ENCODE measurements around the gene IFT22. TPM values are rescaled to one million over a fixed set of nuclear protein-coding genes. Genes with fewer than 3 reads are reported as not detected.

Gene IFT22
- total RNA-seq, 2 experiments from 2014 or later: 2.7 to 3.3 TPM

DNA sequence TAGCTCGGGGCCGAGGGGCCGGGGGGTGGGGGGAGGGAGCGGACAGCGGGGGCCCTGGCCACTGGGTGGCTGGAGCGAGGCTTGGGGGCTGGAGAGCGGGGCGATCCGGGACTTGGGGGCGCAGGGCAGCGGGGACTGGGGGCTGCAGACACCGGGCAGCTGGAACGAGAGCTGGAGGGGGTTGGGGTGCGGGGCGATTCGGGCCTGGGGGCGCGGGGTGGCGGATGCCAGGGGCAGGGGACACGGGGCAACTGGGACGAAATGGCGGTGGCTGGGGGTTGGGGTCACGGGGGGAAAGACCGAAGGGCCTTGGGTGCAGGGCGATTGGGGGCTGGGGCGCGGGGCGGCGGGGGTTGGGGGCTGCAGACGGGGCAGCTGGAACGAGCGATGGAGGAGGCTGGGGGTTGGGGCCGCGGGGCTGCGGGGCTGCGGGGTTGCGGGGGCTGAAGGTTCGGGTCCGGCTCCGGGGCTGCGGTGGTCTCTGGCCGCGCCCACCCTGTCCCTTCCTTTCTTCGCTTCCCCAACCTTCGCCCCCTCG lies 41.7 kb upstream of the IFT22 start:
- H3K27ac Mint-ChIP-seq: no peak overlapping the region
- no peak overlapping the region for H3K4me3 Mint-ChIP-seq
- peaks cover 38% of the 10 kb centered on the region for H3K27me3 Mint-ChIP-seq
- TF ChIP-seq, protein P1, sequence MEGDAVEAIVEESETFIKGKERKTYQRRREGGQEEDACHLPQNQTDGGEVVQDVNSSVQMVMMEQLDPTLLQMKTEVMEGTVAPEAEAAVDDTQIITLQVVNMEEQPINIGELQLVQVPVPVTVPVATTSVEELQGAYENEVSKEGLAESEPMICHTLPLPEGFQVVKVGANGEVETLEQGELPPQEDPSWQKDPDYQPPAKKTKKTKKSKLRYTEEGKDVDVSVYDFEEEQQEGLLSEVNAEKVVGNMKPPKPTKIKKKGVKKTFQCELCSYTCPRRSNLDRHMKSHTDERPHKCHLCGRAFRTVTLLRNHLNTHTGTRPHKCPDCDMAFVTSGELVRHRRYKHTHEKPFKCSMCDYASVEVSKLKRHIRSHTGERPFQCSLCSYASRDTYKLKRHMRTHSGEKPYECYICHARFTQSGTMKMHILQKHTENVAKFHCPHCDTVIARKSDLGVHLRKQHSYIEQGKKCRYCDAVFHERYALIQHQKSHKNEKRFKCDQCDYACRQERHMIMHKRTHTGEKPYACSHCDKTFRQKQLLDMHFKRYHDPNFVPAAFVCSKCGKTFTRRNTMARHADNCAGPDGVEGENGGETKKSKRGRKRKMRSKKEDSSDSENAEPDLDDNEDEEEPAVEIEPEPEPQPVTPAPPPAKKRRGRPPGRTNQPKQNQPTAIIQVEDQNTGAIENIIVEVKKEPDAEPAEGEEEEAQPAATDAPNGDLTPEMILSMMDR (IDR thresholded peaks at IDR 0.05): no peak
- peaks cover 12 to 13% of the 10 kb centered on the region in 2 experiments for H3K27me3 ChIP-seq (ENCODE audit: control insufficient read depth in 1 of 2, insufficient read depth in 2 of 2, low read length in 2 of 2)
- peak overlapping the region; percentile 48 for H3K4me3 ChIP-seq (ENCODE audit: low read length)
- H3K9me3 ChIP-seq (ENCODE audit: control insufficient read depth in 1 of 2, insufficient read depth in 1 of 2, low read length in 2 of 2): peaks cover 0 to 4% of the 10 kb centered on the region in 2 experiments
- POLR2A ChIA-PET: interaction anchor here (0.6 kb wide), 2 partner anchors 18 to 619 kb away, joined by 3 read pairs; no protein-coding TSS in a partner anchor
- no peaks in the 10 kb centered on the region for H3K36me3 Mint-ChIP-seq (ENCODE audit: low read depth)
- peaks cover 14% of the 10 kb centered on the region for H3K4me1 ChIP-seq (ENCODE audit: insufficient read depth, low read length)
- intact Hi-C loops (cut with DNase I, micrococcal nuclease): loop anchor here (2.0 to 10.0 kb wide), 5 partner anchors 58 to 909 kb away; no protein-coding TSS in a partner anchor
- DNase-seq: no peak
- CTCF ChIA-PET: no interaction called here
- no peaks in the 10 kb centered on the region for H3K36me3 ChIP-seq (ENCODE audit: insufficient read depth, low read length)
- no peak overlapping the region for H3K27ac ChIP-seq (ENCODE audit: low read depth in 1 of 2, low read length in 2 of 2)
- ATAC-seq (ENCODE audit: poor library complexity): no peak
- H3K9me3 Mint-ChIP-seq: no peaks in the 10 kb centered on the region
- H3K4me1 Mint-ChIP-seq (ENCODE audit: low read depth): no peaks in the 10 kb centered on the region

DNA sequence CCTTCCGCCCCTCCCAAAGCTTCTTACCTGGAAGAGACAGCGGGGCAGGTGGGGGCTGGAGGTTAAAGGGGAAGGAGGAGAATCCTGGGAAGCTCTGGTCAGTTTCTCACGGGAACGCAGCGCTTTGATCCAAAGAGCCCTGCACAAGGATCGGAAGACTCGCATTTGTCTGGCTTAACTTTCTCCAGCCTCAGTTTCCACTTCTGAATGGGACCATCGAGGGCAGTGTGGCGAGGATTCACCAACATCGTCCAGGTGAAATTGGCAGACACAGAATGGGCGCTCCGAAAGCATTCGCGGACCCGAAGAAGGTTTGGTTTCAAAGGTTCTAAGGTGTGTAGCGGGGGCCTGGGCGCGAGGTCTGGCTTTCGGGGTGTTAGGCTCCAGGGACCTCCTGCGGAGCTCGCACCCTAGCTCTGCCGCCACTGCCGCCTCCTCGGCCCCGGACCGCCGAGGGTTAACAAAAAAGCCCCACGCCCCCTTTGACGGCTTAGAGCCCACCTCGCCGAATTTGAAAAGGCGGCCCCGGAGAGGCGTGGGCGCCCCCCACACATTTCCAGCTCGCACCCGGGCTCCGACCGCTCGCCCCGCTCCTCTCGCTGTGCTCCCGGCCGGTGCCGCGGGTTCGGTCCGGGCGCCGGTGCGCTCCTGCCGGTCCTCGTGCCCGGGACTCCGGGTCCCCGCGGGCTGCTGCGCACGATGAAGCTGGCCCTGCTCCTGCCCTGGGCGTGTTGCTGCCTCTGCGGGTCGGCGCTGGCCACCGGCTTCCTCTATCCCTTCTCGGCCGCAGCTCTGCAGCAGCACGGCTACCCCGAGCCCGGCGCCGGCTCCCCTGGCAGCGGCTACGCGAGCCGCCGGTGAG lies 41.0 kb upstream of the IFT22 start, which contains the start of gene COL26A1:
Gene COL26A1 (plus strand): TSS at position 542 of the 862 bp plus-strand sequence. CDS start 158 bp downstream, at position 700.
- DNase-seq: peak in 5 of 14 experiments; percentile 7 to 38 (median 10)
- POLR2A ChIA-PET: interaction anchor here (0.6 kb wide), 2 partner anchors 18 to 619 kb away, joined by 3 read pairs; no protein-coding TSS in a partner anchor
- Histone ChIP-seq H3K27me3 (ENCODE audit: control insufficient read depth in 1 of 2, insufficient read depth in 2 of 2, low read length in 2 of 2) (peaks cover 12 to 13% of the 10 kb centered on the region in 2 experiments), H3K27ac (ENCODE audit: low read depth in 1 of 2, low read length in 2 of 2) (no peak within 1 kb of the TSS), H3K36me3 (ENCODE audit: insufficient read depth, low read length) (no peaks in the 10 kb centered on the region), H3K9me3 (ENCODE audit: control insufficient read depth in 1 of 2, insufficient read depth in 1 of 2, low read length in 2 of 2) (peaks cover 0 to 4% of the 10 kb centered on the region in 2 experiments), H3K4me3 (ENCODE audit: low read length) (peak within 1 kb of the TSS; percentile 48), H3K4me1 (ENCODE audit: insufficient read depth, low read length) (peaks cover 14% of the 10 kb centered on the region)
- no peaks in the 10 kb centered on the region for H3K4me1 Mint-ChIP-seq (ENCODE audit: low read depth)
- no peaks in the 10 kb centered on the region for H3K36me3 Mint-ChIP-seq (ENCODE audit: low read depth)
- no peaks in the 10 kb centered on the region for H3K9me3 Mint-ChIP-seq
- TF ChIP-seq, protein P1 (IDR thresholded peaks at IDR 0.05): no peak
- CTCF ChIA-PET: no interaction called here
- no peak within 1 kb of the TSS for H3K27ac Mint-ChIP-seq
- ATAC-seq (ENCODE audit: poor library complexity): no peak
- peaks cover 36% of the 10 kb centered on the region for H3K27me3 Mint-ChIP-seq
- H3K4me3 Mint-ChIP-seq: peak within 1 kb of the TSS; percentile 68
- intact Hi-C loops (cut with DNase I, micrococcal nuclease): loop anchor here (2.0 to 10.0 kb wide), 5 partner anchors 58 to 910 kb away; no protein-coding TSS in a partner anchor

DNA sequence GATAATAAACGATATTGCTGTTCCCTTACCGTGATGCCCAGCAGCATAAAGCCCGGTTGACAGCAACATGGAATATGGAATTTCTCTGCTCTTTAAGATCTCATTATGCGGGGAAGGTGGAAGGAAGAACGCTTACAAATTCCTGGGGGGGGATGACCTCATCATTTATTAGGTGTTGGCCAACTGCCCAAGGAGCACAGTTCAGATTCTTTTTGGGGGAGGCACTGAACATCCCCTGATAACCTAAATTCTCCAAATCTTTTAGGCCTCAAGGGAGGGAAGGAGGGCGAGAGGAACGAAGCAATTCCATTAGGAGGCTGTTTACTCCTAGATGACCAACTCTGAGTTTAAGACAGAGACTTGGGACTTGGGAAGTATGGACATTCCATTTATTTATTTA lies 35.8 kb upstream of the IFT22 start:
- Histone ChIP-seq H3K27ac (ENCODE audit: low read depth in 1 of 2, low read length in 2 of 2) (no peak overlapping the region), H3K36me3 (ENCODE audit: insufficient read depth, low read length) (no peaks in the 10 kb centered on the region), H3K27me3 (ENCODE audit: control insufficient read depth in 1 of 2, insufficient read depth in 2 of 2, low read length in 2 of 2) (peaks cover 9 to 12% of the 10 kb centered on the region in 2 experiments), H3K9me3 (ENCODE audit: control insufficient read depth in 1 of 2, insufficient read depth in 1 of 2, low read length in 2 of 2) (peaks cover 0 to under 1% of the 10 kb centered on the region in 2 experiments), H3K4me3 (ENCODE audit: low read length) (no peak overlapping the region), H3K4me1 (ENCODE audit: insufficient read depth, low read length) (peaks cover under 1% of the 10 kb centered on the region)
- H3K36me3 Mint-ChIP-seq (ENCODE audit: low read depth): no peaks in the 10 kb centered on the region
- H3K27me3 Mint-ChIP-seq: peaks cover 22% of the 10 kb centered on the region
- no peak overlapping the region for H3K27ac Mint-ChIP-seq
- TF ChIP-seq, protein P1 (IDR thresholded peaks at IDR 0.05): no peak
- intact Hi-C loops (cut with DNase I, micrococcal nuclease): no loop called here
- no peak overlapping the region for H3K4me3 Mint-ChIP-seq
- H3K4me1 Mint-ChIP-seq (ENCODE audit: low read depth): no peaks in the 10 kb centered on the region
- ChIA-PET CTCF (no interaction called here), POLR2A (no interaction called here)
- DNase-seq (no peak), ATAC-seq (ENCODE audit: poor library complexity) (no peak)
- H3K9me3 Mint-ChIP-seq: no peaks in the 10 kb centered on the region

Data from CD4-positive, alpha-beta T cell (primary cell).